Adrenal gland (tissue), 12 donors: ENCODE data around the gene THSD4. TPM values are rescaled to one million over a fixed set of nuclear protein-coding genes. Genes with fewer than 3 reads are reported as not detected.

Experiments used
- DNase-seq, 7 donors: peaks; one replicate each; pipeline ENCODE4 v3.0.0-alpha.2; 2019 to 2020
- H3K27ac ChIP-seq, 5 donors: fragments of 200-600 bp; sonication (generic) in 4 of 5; 1 replicate in 3 of 5; 2 replicates in 2 of 5; pipeline versions ENCODE4 v1.5.1 to v1.8.0; 2016 to 2020; ENCODE audit warnings: mild to moderate bottlenecking in 1 of 5
- H3K27me3 ChIP-seq: fragments of 200-600 bp; 2 replicates; pipeline ENCODE4 v1.8.0; 2021
- H3K36me3 ChIP-seq, 2 donors: fragments of 200-600 bp; replicated peaks in 1 of 2; 1 replicate in 1 of 2; 2 replicates in 1 of 2; pipeline versions ENCODE4 v1.5.1 to v1.8.0; 2018 to 2022
- H3K4me1 ChIP-seq, 2 donors: fragments of 200-600 bp; replicated peaks in 1 of 2; 1 replicate in 1 of 2; 2 replicates in 1 of 2; pipeline versions ENCODE4 v1.5.1 to v1.8.0; 2018 to 2021
- H3K4me3 ChIP-seq, 4 donors: fragments of 200-600 bp; sonication (generic) in 3 of 4; one replicate each; pipeline ENCODE4 v1.5.1; 2016 to 2018
- H3K9me3 ChIP-seq, 3 donors: fragments of 200-600 bp; sonication (generic) in 1 of 3; replicated peaks in 1 of 3; 1 replicate in 2 of 3; 2 replicates in 1 of 3; pipeline versions ENCODE4 v1.5.1 to v1.8.0; 2016 to 2021
- POLR2A ChIP-seq, 2 donors: fragments of 450-650 bp; IDR thresholded peaks; one replicate each; pipeline ENCODE4 v1.6.1; 2017; ENCODE audit warnings: antibody characterized with exemption in 2 of 2, mild to moderate bottlenecking in 2 of 2, moderate library complexity in 1 of 2
- WGBS, 4 donors: extraction: QIAGEN DNeasy Blood & Tissue Kit in 2 of 4; methylation state at CpG; one replicate each; pipeline versions ENCODE4 v1.1.5 to v1.1.7; 2013 to 2017; 5-methylcytosine and 5-hydroxymethylcytosine counted together
- intact Hi-C, 2 donors: fragments of 100-400 bp; cut with DNase I; formaldehyde crosslinking; loops; one replicate each; pipeline versions ENCODE4 v1.14.1 to v1.15.0; 2022 to 2023
- polyA plus RNA-seq, 3 donors: library from polyadenylated mRNA; stranded (reverse); fragments of 200-250 nt in 2 of 3; fragments of 350-450 nt in 1 of 3; fragmentation: Illumina TruSeq in 1 of 3; extraction: RNeasy Lipid Tissue Mini Kit (QIAGEN cat#74804) in 1 of 3; gene quantifications; one replicate each; pipeline ENCODE4 v1.2.3, GENCODE V29; 2013 to 2014
- total RNA-seq, 9 donors: library from RNA; depleted of rRNA in 4 of 9; stranded (reverse); fragments of >200 nt in 4 of 9; fragments of 120-200 nt in 1 of 9; fragmentation: NEBNext Ultra II Directional in 1 of 9; extraction: Animal tissue kit (Norgen Biotek cat#: 25700) in 1 of 9; gene quantifications; one replicate each; pipeline versions ENCODE4 v1.1.0 to v1.2.4, GENCODE V29; 2013 to 2023
- TF ChIP-seq, protein P1 (sequence below), 6 experiments: fragments of 450-650 bp in 4 of 6; fragments of 200-600 bp in 2 of 6; sonication (generic) in 1 of 6; IDR thresholded peaks; 1 replicate in 5 of 6; 2 replicates in 1 of 6; pipeline versions ENCODE4 v1.5.1 to v1.8.0; 2016 to 2021; ENCODE audit warnings: antibody characterized with exemption in 6 of 6, mild to moderate bottlenecking in 2 of 6, moderate library complexity in 1 of 6
- donor health status: healthy with polysubstance abuse.
- donor health status: Bipolar disorder and iron deficiency.
- donor health status: DM: yes; HTN: yes; CAD: no.
- donor health status: DM: no; HTN: no; CAD: no.
- donor health status: DM: no; HTN: no; CAD: no.
- donor health status: DM: yes; HTN: yes; CAD: no.

Gene THSD4
- total and polyA plus RNA-seq, 12 donors: 5.3 to 53.2 (median 23.2) TPM

DNA sequence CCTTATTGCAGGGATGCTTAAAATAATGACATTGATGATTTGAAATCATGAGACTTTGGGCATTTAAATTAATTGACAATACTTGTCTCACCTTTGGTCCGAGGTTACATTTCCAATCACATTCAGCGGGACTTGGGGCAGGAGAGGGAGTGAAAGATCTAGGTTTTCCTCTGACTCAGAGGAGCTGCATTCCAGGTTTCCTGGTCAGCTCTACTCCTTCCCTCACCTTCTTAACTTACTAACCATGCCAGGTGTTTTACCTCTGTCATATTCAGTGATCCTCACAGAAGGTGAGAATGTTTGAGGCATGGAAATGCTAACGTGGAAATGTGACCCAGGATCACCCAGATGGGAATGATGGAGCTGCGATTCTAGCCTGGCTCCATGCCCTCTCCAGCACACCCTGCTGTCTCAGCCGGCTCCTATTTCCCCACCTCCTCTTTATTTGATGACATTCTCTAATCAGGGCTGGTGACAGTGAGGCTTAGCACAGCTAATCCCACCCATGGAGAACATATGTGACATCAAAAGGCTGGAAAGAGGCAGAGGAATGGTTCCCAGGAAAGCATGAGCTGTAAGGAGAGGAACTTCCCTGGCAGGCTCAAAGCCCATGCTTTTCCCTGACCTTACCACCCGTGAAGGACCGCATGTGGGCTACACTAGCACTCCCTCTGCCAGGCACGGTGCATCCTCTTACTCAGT lies 38.7 kb downstream of the THSD4 start:
- Histone ChIP-seq H3K4me3 (no peak overlapping the region), H3K27me3 (no peaks in the 10 kb centered on the region), H3K36me3 (no peaks in the 10 kb centered on the region), H3K9me3 (no peaks in the 10 kb centered on the region), H3K27ac (no peak overlapping the region), H3K4me1 (peaks cover 7 to 15% of the 10 kb centered on the region in 2 donors)
- no peak for DNase-seq
- 74 to 86% (median 79%) methylated on average over 8 of the region's 8 CpGs for WGBS, 4 donors
- intact Hi-C loops: no loop called here
- no peak for TF ChIP-seq POLR2A (IDR thresholded peaks at IDR 0.05)
- TF ChIP-seq, protein P1, sequence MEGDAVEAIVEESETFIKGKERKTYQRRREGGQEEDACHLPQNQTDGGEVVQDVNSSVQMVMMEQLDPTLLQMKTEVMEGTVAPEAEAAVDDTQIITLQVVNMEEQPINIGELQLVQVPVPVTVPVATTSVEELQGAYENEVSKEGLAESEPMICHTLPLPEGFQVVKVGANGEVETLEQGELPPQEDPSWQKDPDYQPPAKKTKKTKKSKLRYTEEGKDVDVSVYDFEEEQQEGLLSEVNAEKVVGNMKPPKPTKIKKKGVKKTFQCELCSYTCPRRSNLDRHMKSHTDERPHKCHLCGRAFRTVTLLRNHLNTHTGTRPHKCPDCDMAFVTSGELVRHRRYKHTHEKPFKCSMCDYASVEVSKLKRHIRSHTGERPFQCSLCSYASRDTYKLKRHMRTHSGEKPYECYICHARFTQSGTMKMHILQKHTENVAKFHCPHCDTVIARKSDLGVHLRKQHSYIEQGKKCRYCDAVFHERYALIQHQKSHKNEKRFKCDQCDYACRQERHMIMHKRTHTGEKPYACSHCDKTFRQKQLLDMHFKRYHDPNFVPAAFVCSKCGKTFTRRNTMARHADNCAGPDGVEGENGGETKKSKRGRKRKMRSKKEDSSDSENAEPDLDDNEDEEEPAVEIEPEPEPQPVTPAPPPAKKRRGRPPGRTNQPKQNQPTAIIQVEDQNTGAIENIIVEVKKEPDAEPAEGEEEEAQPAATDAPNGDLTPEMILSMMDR (IDR thresholded peaks at IDR 0.05): no peak

DNA sequence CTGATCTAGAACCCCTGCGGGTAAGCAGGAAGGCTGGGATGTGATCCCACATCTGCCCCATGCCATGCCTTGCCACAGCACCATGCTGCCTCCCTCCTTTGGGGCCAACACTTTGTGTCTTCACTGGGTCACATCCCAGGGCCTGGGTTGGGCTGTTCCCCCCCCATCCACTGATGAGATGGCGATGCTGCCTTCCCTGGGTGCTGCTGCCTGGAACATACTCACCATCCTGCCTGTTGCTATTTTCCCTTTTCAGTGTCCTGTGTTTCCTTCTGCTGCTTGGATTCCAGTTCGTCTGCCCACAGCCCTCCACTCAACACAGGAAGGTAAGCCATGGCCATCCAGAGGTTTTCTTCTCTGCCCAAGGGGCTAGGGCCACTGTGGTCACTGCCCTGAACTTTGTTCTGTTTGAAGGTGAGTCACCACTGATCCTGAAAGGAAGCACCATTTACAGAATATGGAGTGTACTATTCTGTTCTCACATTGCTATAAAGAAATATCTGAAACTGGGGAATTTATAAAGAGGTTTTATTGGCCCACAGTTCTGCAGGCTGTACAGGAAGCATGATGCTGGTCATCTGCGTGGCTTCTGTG lies 39.4 kb downstream of the THSD4 start:
- Histone ChIP-seq H3K36me3 (no peaks in the 10 kb centered on the region), H3K27me3 (no peaks in the 10 kb centered on the region), H3K4me1 (peaks cover 7 to 8% of the 10 kb centered on the region in 2 donors), H3K9me3 (no peaks in the 10 kb centered on the region), H3K27ac (no peak overlapping the region), H3K4me3 (no peak overlapping the region)
- intact Hi-C loops: no loop called here
- DNase-seq: no peak
- TF ChIP-seq, protein P1 (IDR thresholded peaks at IDR 0.05): no peak
- no peak for TF ChIP-seq POLR2A (IDR thresholded peaks at IDR 0.05)
- 82 to 95% (median 92%) methylated on average over 4 of the region's 4 CpGs for WGBS, 4 donors

DNA sequence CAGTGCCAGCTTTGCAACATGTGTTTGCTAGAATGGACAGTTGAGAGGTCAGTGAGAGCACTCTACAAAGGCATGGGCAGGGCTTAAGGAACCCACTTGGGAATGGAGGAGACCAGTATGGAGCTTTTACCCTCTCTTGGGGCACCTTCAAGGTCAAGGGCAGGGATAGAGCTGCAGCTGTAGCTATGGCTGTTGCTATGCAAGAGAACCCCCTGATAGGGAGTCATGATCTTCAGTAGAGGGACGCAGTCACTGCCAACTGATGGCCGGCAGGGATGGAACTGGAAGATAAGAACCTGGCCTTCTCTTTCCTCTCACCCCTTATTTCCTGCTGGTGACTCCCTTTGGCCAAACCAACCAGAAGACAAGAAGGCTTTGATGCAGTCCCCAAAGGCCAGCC lies 40.3 kb downstream of the THSD4 start:
- TF ChIP-seq POLR2A (IDR thresholded peaks at IDR 0.05): no peak
- TF ChIP-seq, protein P1 (IDR thresholded peaks at IDR 0.05): no peak
- Histone ChIP-seq H3K27ac (no peak overlapping the region), H3K9me3 (no peaks in the 10 kb centered on the region), H3K27me3 (no peaks in the 10 kb centered on the region), H3K4me1 (no peaks in the 10 kb centered on the region), H3K4me3 (no peak overlapping the region), H3K36me3 (no peaks in the 10 kb centered on the region)
- 92 to 100% (median 95%) methylated on average over 2 of the region's 2 CpGs for WGBS, 4 donors
- no peak for DNase-seq
- intact Hi-C loops: no loop called here

DNA sequence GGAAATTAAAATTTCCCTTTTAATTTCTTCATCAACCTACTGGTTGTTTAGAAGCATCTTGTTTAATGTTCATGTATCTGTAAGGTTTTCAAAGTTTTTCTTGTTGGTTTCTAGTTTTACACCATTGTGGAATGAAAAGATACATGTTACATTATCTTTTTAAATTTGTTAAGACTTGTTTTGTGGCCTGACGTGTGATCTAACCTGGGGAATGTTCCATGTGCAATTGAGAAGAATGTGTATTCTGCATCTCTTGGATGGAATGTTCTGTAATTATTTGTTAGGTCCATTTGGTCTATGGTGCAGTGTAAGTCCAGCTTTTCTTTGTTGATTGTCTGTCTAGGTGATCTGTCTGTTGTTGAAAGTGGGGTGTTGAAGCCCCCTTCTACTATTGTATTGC lies 45.7 kb downstream of the THSD4 start:
- TF ChIP-seq POLR2A (IDR thresholded peaks at IDR 0.05): no peak
- TF ChIP-seq, protein P1 (IDR thresholded peaks at IDR 0.05): no peak
- H3K36me3 ChIP-seq: no peaks in the 10 kb centered on the region

More for the DNA sequence above, 45.7 kb downstream of the THSD4 start:
- Histone ChIP-seq H3K4me3 (no peak overlapping the region), H3K4me1 (no peaks in the 10 kb centered on the region), H3K27me3 (no peaks in the 10 kb centered on the region), H3K27ac (no peak overlapping the region), H3K9me3 (no peaks in the 10 kb centered on the region)
- 93 to 99% (median 96%) methylated on average over 1 of the region's 1 CpG for WGBS, 4 donors
- intact Hi-C loops: no loop called here
- DNase-seq: no peak
